HepG2 (cell line): ENCODE data around the gene UXS1. TPM values are rescaled to one million over a fixed set of nuclear protein-coding genes. Genes with fewer than 3 reads are reported as not detected.

ENCODE experiments used
- EP300 ChIP-seq, 3 experiments: sonication (generic) in 1 of 3; formaldehyde crosslinking in 1 of 3; IDR thresholded peaks; 2 replicates each; pipeline versions ENCODE4 v1.5.1 to v1.6.1; 2011 to 2020; ENCODE audit warnings: low read depth in 2 of 3, low read length in 2 of 3, borderline replicate concordance in 1 of 3, improper control_type of control experiment in 1 of 3, mild to moderate bottlenecking in 1 of 3, missing genetic modification reagents in 1 of 3, moderate library complexity in 1 of 3
- MAF1 ChIP-seq: sonication (generic); formaldehyde crosslinking; IDR thresholded peaks from 2 replicates; pipeline ENCODE4 v1.5.0; 2020; ENCODE audit warnings: missing genetic modification reagents, borderline replicate concordance
- MBNL3 ChIP-seq: fragments of 250-450 bp; sonication (Bioruptor Pico); conservative IDR thresholded peaks from 2 replicates; pipeline ENCODE4 v1.8.0; 2022; ENCODE audit warnings: mild to moderate bottlenecking, inconsistent platforms
- SIN3A ChIP-seq: IDR thresholded peaks from 2 replicates; pipeline ENCODE4 v1.6.1; 2011; ENCODE audit warnings: low read depth, mild to moderate bottlenecking, control low read depth, low read length, borderline replicate concordance
- SIX4 ChIP-seq: sonication (generic); formaldehyde crosslinking; IDR thresholded peaks from 2 replicates; pipeline ENCODE4 v1.4.0; 2020; ENCODE audit warnings: missing genetic modification reagents
- SRSF4 ChIP-seq: fragments of 200-400 bp; formaldehyde crosslinking; IDR thresholded peaks from one replicate; pipeline ENCODE4 v1.6.1; 2018; ENCODE audit warnings: mild to moderate bottlenecking, low read depth, low read length, moderate library complexity; ENCODE audit not compliant: poor library complexity, severe bottlenecking
- TGIF2 ChIP-seq: IDR thresholded peaks from 2 replicates; pipeline ENCODE4 v1.6.1; 2016; ENCODE audit warnings: control low read depth, missing compliant biosample characterization
- THAP8 ChIP-seq: sonication (generic); formaldehyde crosslinking; IDR thresholded peaks from 2 replicates; pipeline ENCODE4 v1.5.1; 2020; ENCODE audit warnings: missing genetic modification reagents, mild to moderate bottlenecking, borderline replicate concordance
- TMF1 ChIP-seq: sonication (generic); formaldehyde crosslinking; IDR thresholded peaks from 2 replicates; pipeline ENCODE4 v1.8.1; 2022; ENCODE audit warnings: low read depth, missing genetic modification reagents
- ZNF207 ChIP-seq: fragments of 450-650 bp; IDR thresholded peaks from 2 replicates; pipeline ENCODE4 v1.6.1; 2016; ENCODE audit warnings: antibody characterized with exemption, borderline replicate concordance
- ZNF280D ChIP-seq: sonication (generic); formaldehyde crosslinking; IDR thresholded peaks from 2 replicates; pipeline ENCODE4 v1.5.1; 2020; ENCODE audit warnings: mild to moderate bottlenecking, missing genetic modification reagents
- ZNF652 ChIP-seq: IDR thresholded peaks from 2 replicates; pipeline ENCODE4 v1.6.1; 2016; ENCODE audit warnings: low read depth, borderline replicate concordance
- ZNF660 ChIP-seq: sonication (generic); formaldehyde crosslinking; IDR thresholded peaks from 2 replicates; pipeline ENCODE4 v1.5.1; 2020; ENCODE audit warnings: mild to moderate bottlenecking, low read depth, missing genetic modification reagents, borderline replicate concordance
- ZNF746 ChIP-seq: sonication (generic); formaldehyde crosslinking; IDR thresholded peaks from 2 replicates; pipeline ENCODE4 v1.8.0; 2022; ENCODE audit warnings: mild to moderate bottlenecking, missing genetic modification reagents
- ZNF766 ChIP-seq: sonication (generic); formaldehyde crosslinking; IDR thresholded peaks from 2 replicates; pipeline ENCODE4 v1.5.0; 2020; ENCODE audit warnings: missing genetic modification reagents, borderline replicate concordance
- polyA plus RNA-seq, 8 experiments: library from polyadenylated mRNA; depleted of rRNA in 3 of 8; stranded (reverse) in 7 of 8; unstranded in 1 of 8; fragments of >200 nt; fragmentation: Illumina TruSeq in 4 of 8; extraction: Trizol in 4 of 8; gene quantifications; 2 replicates each; pipeline versions ENCODE4 v1.2.1 to v1.2.3, GENCODE V29; 2011 to 2016; ENCODE audit warnings: low read depth in 4 of 8, missing spikeins in 1 of 8, mixed read lengths in 1 of 8; ENCODE audit not compliant: insufficient read depth in 1 of 8
- total RNA-seq, 5 experiments: library from RNA; depleted of rRNA; stranded (reverse); fragments of >200 nt; fragmentation: Illumina TruSeq; extraction: Trizol; gene quantifications; 2 replicates each; pipeline ENCODE4 v1.2.3, GENCODE V29; 2016; ENCODE audit warnings: low read depth in 1 of 5
- TF ChIP-seq, protein P1 (sequence below): sonication (generic); formaldehyde crosslinking; IDR thresholded peaks from 2 replicates; pipeline ENCODE4 v1.4.0; 2020; ENCODE audit warnings: missing genetic modification reagents
- TF ChIP-seq, protein P2 (sequence below): sonication (generic); formaldehyde crosslinking; IDR thresholded peaks from 2 replicates; pipeline ENCODE4 v1.5.1; 2020; ENCODE audit warnings: mild to moderate bottlenecking, missing genetic modification reagents, moderate library complexity

Gene UXS1
- total and polyA plus RNA-seq, 2 of the 13 experiments (the other 11 are each of a cell fraction or from before 2014, with no cell fraction given): 53.3 to 110 TPM

GRCh38 chr2:106126705-106127281 lies 67.3 kb downstream of the UXS1 start (continued):
- TF ChIP-seq ZNF207 (no peak), MBNL3 (CRISPR knock-in tag) (no peak), TMF1 (CRISPR knock-in tag) (no peak), SIX4 (no peak), THAP8 (CRISPR knock-in tag) (no peak), SRSF4 (no peak), TGIF2 (CRISPR knock-in tag) (no peak), ZNF746 (no peak), ZNF660 (CRISPR knock-in tag) (no peak), MAF1 (no peak), EP300 (IDR thresholded peaks at IDR 0.05; ENCODE audit: low read depth in 2 of 2, low read length in 2 of 2) (peak in 1 of 2 experiments; percentile 64; a peak in 2 of 4 replicates), EP300 (CRISPR knock-in tag; IDR thresholded peaks at IDR 0.05; ENCODE audit: borderline replicate concordance) (no peak), SIN3A (0 out of 2 replicates have a peak, but pooled peaks have one; percentile 42), ZNF280D (CRISPR knock-in tag) (no peak), ZNF766 (no peak), ZNF652 (CRISPR knock-in tag) (no peak)
- TF ChIP-seq, protein P1, sequence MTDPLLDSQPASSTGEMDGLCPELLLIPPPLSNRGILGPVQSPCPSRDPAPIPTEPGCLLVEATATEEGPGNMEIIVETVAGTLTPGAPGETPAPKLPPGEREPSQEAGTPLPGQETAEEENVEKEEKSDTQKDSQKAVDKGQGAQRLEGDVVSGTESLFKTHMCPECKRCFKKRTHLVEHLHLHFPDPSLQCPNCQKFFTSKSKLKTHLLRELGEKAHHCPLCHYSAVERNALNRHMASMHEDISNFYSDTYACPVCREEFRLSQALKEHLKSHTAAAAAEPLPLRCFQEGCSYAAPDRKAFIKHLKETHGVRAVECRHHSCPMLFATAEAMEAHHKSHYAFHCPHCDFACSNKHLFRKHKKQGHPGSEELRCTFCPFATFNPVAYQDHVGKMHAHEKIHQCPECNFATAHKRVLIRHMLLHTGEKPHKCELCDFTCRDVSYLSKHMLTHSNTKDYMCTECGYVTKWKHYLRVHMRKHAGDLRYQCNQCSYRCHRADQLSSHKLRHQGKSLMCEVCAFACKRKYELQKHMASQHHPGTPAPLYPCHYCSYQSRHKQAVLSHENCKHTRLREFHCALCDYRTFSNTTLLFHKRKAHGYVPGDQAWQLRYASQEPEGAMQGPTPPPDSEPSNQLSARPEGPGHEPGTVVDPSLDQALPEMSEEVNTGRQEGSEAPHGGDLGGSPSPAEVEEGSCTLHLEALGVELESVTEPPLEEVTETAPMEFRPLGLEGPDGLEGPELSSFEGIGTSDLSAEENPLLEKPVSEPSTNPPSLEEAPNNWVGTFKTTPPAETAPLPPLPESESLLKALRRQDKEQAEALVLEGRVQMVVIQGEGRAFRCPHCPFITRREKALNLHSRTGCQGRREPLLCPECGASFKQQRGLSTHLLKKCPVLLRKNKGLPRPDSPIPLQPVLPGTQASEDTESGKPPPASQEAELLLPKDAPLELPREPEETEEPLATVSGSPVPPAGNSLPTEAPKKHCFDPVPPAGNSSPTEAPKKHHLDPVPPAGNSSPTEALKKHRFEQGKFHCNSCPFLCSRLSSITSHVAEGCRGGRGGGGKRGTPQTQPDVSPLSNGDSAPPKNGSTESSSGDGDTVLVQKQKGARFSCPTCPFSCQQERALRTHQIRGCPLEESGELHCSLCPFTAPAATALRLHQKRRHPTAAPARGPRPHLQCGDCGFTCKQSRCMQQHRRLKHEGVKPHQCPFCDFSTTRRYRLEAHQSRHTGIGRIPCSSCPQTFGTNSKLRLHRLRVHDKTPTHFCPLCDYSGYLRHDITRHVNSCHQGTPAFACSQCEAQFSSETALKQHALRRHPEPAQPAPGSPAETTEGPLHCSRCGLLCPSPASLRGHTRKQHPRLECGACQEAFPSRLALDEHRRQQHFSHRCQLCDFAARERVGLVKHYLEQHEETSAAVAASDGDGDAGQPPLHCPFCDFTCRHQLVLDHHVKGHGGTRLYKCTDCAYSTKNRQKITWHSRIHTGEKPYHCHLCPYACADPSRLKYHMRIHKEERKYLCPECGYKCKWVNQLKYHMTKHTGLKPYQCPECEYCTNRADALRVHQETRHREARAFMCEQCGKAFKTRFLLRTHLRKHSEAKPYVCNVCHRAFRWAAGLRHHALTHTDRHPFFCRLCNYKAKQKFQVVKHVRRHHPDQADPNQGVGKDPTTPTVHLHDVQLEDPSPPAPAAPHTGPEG (CRISPR knock-in tag): no peak
- TF ChIP-seq, protein P2, sequence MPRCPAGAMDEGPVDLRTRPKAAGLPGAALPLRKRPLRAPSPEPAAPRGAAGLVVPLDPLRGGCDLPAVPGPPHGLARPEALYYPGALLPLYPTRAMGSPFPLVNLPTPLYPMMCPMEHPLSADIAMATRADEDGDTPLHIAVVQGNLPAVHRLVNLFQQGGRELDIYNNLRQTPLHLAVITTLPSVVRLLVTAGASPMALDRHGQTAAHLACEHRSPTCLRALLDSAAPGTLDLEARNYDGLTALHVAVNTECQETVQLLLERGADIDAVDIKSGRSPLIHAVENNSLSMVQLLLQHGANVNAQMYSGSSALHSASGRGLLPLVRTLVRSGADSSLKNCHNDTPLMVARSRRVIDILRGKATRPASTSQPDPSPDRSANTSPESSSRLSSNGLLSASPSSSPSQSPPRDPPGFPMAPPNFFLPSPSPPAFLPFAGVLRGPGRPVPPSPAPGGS (CRISPR knock-in tag): no peak
